ENCODE data around the gene ADAMTSL3. TPM values are rescaled to one million over a fixed set of nuclear protein-coding genes. Genes with fewer than 3 reads are reported as not detected.
A peak's percentile ranks its signal among the peaks of the same experiment; 100 is the strongest.

ADAMTSL3 gene
- total and polyA plus RNA-seq, 4 donors: 0.85 to 58.2 (median 7.9) TPM

DNA sequence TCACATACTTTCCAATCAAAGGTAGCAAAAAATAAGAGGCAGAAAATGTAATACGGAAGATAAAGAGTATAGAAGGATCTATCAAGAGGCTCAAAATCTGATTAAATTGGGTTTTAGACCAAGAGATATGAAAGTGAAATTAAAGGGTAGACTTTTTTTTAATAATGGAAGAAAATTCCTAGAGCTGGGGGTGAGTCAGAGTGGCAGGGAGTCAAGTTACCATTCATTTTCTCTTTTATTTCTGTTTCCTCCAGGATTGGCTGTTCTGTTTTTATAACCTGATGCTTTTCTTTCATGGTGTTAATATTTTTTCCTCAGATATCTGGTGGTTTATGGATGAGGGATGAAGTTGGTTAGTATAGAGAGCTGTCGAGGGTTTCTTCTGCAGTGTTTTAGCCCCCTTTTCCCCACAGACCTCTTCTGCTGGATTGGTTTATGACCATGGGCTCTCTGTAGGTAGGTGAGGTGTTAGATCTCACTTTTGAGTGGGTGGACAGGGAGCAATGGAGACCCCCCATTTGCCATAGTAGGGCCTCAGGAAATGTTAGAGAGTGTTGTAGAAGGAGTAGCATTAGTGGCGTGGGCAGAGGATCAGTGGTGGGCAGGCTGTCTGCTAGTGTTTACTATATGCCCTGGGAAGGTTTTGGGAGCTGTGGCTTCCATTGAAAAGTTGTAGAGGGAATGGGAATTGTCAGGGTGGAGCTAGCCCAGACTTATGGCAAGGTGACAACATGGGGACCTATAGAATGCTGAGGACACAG, 380.1 kb downstream of the ADAMTSL3 start:
- no peaks in the 10 kb centered on the region for H3K27me3 ChIP-seq (ENCODE audit: control insufficient read depth in 3 of 3, insufficient read depth in 3 of 3, low read length in 2 of 3)
- TF ChIP-seq, protein P1, sequence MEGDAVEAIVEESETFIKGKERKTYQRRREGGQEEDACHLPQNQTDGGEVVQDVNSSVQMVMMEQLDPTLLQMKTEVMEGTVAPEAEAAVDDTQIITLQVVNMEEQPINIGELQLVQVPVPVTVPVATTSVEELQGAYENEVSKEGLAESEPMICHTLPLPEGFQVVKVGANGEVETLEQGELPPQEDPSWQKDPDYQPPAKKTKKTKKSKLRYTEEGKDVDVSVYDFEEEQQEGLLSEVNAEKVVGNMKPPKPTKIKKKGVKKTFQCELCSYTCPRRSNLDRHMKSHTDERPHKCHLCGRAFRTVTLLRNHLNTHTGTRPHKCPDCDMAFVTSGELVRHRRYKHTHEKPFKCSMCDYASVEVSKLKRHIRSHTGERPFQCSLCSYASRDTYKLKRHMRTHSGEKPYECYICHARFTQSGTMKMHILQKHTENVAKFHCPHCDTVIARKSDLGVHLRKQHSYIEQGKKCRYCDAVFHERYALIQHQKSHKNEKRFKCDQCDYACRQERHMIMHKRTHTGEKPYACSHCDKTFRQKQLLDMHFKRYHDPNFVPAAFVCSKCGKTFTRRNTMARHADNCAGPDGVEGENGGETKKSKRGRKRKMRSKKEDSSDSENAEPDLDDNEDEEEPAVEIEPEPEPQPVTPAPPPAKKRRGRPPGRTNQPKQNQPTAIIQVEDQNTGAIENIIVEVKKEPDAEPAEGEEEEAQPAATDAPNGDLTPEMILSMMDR (IDR thresholded peaks at IDR 0.05; ENCODE audit: control extremely low read depth, extremely low read depth): no peak
- WGBS, 2 donors: 83 to 89% methylated on average over 3 of the region's 3 CpGs
- ATAC-seq (ENCODE audit: insufficient read depth, low FRiP score) (no peak), DNase-seq (no peak)
- no peak overlapping the region for H3K27ac ChIP-seq (ENCODE audit: low read depth in 1 of 2, low read length in 1 of 2)
- H3K4me3 ChIP-seq: no peak overlapping the region
- H3K36me3 ChIP-seq (ENCODE audit: control insufficient read depth in 4 of 4, insufficient read depth in 4 of 4, low read length in 4 of 4): no peaks in the 10 kb centered on the region
- H3K9ac ChIP-seq (ENCODE audit: insufficient read depth in 1 of 2, low read length in 2 of 2): no peak overlapping the region
- peaks cover 0 to 6% (median 0%) of the 10 kb centered on the region in 4 donors for H3K9me3 ChIP-seq (ENCODE audit: control insufficient read depth in 4 of 4, insufficient read depth in 3 of 4, low read length in 3 of 4)
- no peaks in the 10 kb centered on the region for H3K4me1 ChIP-seq (ENCODE audit: control insufficient read depth in 5 of 5, insufficient read depth in 5 of 5, low read length in 5 of 5)

DNA sequence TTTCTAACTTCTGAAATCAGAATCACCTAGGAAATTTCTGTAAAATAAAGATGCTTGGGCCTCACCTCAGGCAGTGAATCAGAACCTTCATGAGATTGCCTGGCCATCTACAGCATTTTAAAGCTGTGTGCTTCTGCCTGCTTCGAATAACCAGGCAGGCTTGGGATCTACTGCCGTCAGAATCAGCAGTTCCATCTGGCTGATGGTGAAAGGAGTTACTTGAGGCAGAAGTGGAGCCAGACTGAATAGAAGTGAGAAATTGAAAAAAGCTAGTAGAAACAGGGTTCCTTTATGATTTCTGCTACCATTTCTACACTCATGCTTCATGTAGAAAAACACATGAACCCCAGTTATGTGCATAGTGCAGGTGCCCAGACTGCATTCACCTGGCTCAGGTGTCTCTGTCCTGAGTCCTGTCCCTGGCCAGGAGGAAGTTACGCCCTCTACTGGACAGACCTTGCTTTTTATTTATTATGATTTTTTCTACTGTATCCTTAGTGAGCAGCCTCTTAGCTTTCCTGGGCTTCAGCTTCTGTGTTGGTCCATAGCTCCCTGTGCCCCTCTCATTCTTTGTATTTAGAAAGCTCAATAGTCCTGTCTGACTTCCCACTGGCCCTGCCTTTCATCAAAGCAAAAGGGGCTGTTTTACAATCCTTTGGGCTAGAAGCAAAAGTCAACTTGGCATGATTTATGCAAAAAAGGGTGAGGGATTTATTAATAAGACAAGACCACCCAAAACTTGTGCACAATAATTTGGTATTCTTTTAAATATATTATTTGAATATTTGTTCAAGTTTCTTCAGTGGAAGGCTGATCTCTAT, 380.9 kb downstream of the ADAMTSL3 start:
- no peaks in the 10 kb centered on the region for H3K36me3 ChIP-seq (ENCODE audit: control insufficient read depth in 4 of 4, insufficient read depth in 4 of 4, low read length in 4 of 4)
- H3K9me3 ChIP-seq (ENCODE audit: control insufficient read depth in 4 of 4, insufficient read depth in 3 of 4, low read length in 3 of 4): peaks cover 0 to 3% (median 0%) of the 10 kb centered on the region in 4 donors
- TF ChIP-seq, protein P1 (IDR thresholded peaks at IDR 0.05; ENCODE audit: control extremely low read depth, extremely low read depth): no peak
- no peaks in the 10 kb centered on the region for H3K27me3 ChIP-seq (ENCODE audit: control insufficient read depth in 3 of 3, insufficient read depth in 3 of 3, low read length in 2 of 3)
- no peaks in the 10 kb centered on the region for H3K4me1 ChIP-seq (ENCODE audit: control insufficient read depth in 5 of 5, insufficient read depth in 5 of 5, low read length in 5 of 5)
- no peak overlapping the region for H3K4me3 ChIP-seq
- 57 to 70% methylated on average over 3 of the region's 3 CpGs for WGBS, 2 donors
- no peak overlapping the region for H3K9ac ChIP-seq (ENCODE audit: insufficient read depth in 1 of 2, low read length in 2 of 2)
- peak in 1 of 3 donors; percentile 18 for DNase-seq
- no peak overlapping the region for H3K27ac ChIP-seq (ENCODE audit: low read depth in 1 of 2, low read length in 1 of 2)
- ATAC-seq (ENCODE audit: insufficient read depth, low FRiP score): no peak

DNA sequence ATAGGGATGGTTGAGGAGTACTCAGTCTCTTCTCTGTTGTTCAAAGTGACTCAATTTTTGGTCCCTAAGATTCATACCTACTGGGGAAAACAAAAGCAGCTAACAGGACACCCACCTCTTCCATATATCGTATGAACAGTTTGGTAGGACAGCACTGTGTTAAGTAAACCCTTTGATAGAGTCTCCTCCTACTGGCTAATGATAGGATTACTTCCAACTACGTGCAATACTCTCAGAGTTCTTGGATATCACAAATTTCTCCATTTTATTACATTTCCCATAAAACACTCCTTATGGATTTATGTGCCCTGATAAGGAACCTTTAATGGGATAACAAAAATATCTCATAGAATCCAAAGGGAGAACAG, 381.5 kb downstream of the ADAMTSL3 start:
- Histone ChIP-seq H3K9ac (ENCODE audit: insufficient read depth in 1 of 2, low read length in 2 of 2) (no peak overlapping the region), H3K27ac (ENCODE audit: low read depth in 1 of 2, low read length in 1 of 2) (no peak overlapping the region), H3K4me3 (no peak overlapping the region), H3K9me3 (ENCODE audit: control insufficient read depth in 4 of 4, insufficient read depth in 3 of 4, low read length in 3 of 4) (no peaks in the 10 kb centered on the region), H3K36me3 (ENCODE audit: control insufficient read depth in 4 of 4, insufficient read depth in 4 of 4, low read length in 4 of 4) (no peaks in the 10 kb centered on the region), H3K27me3 (ENCODE audit: control insufficient read depth in 3 of 3, insufficient read depth in 3 of 3, low read length in 2 of 3) (no peaks in the 10 kb centered on the region), H3K4me1 (ENCODE audit: control insufficient read depth in 5 of 5, insufficient read depth in 5 of 5, low read length in 5 of 5) (no peaks in the 10 kb centered on the region)
- ATAC-seq (ENCODE audit: insufficient read depth, low FRiP score) (no peak), DNase-seq (peak in 2 of 3 donors; percentile 61 to 76)
- TF ChIP-seq, protein P1 (IDR thresholded peaks at IDR 0.05; ENCODE audit: control extremely low read depth, extremely low read depth): no peak
- 7 to 10% methylated on average over 2 of the region's 2 CpGs for WGBS, 2 donors

Data from lung (tissue), 12 donors.